MM.1S (cell line): ENCODE measurements around the gene CPXM2.

Source experiments
- CTCF ChIP-seq: fragments of 300-600 bp; sonication (generic); IDR thresholded peaks from 2 replicates; pipeline ENCODE4 v1.5.1; 2016; ENCODE audit warnings: antibody characterized with exemption, low read length, mixed read lengths
- EZH2 ChIP-seq: fragments of 300-600 bp; sonication (generic); optimal IDR thresholded peaks from 2 replicates; pipeline ENCODE3; 2017; ENCODE audit warnings: low read depth, mild to moderate bottlenecking, antibody characterized with exemption, low read length, mixed read lengths
- EZH2phosphoT487 ChIP-seq: fragments of 300-600 bp; sonication (generic); IDR thresholded peaks from 2 replicates; pipeline ENCODE4 v1.6.1; 2018; ENCODE audit warnings: antibody characterized with exemption, low read length

- no peak for TF ChIP-seq EZH2phosphoT487
- no peak for TF ChIP-seq CTCF
- no peak for TF ChIP-seq EZH2
Measured at GRCh38 chr10:123706236-123706635, 185.4 kb downstream of the CPXM2 start.
